NCI-H446 treated with DMSO at 0.1 percent for 48 hours (cell line): ENCODE results near the gene MAP2K4.

Source experiments
- DNase-seq: peaks from one replicate; lab custom pipeline; 2025; lab: John Stamatoyannopoulos, UW

Gene MAP2K4

DNA sequence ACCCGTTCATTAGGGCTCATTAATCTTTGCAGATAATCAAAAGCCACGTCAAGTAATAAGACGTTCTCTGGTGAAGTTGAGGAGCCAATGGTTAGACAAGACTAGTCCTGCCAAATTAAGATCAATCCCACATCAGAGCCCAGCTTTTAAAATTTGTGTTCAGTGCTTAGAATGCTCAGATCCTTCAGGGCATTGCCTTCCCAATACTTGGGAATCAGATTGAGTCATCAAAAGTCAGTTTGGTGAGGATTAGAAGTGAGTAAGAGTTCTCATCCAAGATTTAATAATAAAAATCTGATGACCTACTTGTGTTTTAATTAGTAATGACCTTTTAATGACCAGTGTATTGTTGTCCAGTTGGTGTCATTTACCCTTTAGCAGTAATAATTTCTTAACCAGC, 19.8 kb downstream of the MAP2K4 start:
- no peak for DNase-seq

DNA sequence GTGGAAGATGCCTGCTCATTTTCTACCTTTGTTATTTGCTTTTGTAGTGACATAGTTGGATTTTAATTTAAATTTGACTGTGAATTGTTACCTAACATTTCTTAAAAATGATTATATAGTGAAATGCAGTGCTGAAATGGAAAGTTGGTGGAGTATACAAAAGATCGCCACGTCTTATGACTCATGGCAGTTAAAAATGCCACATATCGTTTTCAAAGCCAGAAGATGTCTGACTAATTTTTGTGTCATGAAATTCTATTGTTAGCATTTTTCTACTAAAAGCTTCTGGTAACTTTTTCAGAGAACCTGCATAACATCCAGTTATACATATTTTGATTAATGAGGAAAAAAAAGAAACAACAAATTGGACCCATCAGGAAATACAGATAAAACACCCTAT, 20.6 kb downstream of the MAP2K4 start:
- no peak for DNase-seq

DNA sequence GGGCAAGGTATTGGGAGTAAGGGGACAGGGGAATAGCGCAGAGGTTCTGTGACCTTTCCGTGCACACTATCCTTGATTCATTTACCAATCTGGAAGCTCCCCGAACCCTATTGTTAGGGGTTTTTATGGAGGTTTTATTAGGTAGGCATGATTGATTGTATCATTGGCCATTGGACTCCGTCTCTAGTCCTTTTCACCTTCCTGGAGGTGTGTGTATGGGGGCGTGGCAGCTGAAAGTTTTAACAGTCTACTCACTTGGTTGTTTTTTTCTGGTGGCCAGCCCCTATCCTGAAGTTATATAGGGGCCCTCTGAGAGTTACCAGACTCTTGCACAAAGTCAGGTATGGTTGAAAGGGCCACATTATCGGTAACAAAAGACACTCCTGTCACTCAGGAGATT, 23.0 kb downstream of the MAP2K4 start:
- no peak for DNase-seq

DNA sequence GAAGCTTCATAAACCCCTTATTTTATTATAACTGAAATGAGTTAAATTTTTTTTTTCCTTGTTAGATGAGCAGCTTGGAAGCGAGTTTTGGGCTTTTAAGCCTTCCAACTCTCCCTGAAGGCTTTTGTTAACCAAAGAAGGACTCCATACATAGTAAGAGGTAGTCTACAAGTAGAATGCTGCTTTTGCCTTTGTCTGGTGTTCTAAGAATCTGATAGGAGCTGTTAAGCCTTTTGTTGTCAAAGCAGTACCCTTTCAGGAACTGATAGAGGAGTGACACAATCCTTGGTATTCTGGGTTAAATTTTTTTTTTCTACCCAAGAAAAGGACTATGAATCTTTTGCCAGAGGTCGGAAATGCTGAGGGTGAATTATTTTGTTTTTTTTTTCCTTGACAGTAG, 26.1 kb downstream of the MAP2K4 start:
- no peak for DNase-seq

DNA sequence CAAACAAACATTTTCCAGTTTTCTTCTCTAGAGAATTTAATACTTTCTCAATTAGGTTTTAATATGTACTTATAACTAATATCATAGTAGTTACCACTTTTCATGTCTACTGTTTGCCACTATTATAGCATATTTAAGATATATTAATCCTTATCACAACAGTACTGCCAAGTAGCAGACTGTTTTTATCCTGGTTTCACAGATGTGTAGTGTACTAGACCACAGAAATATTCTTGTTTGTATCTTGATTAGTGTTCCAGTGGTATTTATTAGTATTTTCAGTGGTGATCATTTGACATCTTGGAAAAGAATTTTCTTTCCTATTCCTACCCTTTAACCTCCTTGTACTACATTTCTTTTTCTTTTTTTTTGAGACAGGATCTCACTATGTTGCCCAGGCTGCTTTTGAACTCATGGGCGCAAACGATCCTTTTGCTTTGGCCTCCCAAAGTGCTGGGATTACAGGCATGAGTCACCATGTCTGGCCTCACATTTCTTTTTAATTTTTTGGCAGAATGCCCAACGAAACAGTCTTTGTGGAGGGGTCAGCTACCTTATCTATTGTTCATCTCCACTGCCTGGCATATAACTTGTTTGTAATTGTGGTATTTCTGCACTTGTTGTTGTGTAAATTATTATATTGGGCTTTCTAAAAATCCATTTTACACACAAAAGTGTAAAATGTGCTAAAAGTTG, 27.2 kb downstream of the MAP2K4 start:
- no peak for DNase-seq

DNA sequence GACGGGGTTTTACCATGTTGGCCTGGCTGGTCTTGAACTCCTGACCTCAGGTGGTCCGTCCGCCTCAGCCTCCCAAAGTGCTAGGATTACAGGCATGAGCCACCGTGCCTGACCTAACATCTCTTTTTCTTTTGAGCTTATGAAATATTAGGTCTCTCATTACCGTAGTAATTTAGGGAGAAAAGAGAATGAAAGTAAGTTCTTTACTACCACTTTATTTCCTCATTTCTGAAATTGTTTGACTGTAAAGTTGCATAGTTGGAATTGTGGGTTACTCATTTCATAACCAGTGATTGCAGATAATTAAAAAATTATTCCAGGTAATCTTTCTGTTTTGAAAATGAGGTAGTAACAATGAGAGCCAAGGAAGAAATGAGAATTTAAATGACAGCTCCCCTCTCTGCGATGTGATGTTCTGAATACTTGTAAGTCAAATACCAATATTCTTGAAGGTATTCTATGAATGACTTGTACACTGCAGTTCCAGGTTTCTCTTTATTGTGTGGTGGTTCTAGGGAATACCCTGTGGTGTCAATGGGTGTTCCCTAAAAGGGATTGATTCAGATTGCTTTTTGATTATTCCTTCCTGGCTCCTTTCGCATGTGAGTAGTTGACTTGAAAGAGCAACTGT, 28.3 kb downstream of the MAP2K4 start:
- DNase-seq, result no peak

DNA sequence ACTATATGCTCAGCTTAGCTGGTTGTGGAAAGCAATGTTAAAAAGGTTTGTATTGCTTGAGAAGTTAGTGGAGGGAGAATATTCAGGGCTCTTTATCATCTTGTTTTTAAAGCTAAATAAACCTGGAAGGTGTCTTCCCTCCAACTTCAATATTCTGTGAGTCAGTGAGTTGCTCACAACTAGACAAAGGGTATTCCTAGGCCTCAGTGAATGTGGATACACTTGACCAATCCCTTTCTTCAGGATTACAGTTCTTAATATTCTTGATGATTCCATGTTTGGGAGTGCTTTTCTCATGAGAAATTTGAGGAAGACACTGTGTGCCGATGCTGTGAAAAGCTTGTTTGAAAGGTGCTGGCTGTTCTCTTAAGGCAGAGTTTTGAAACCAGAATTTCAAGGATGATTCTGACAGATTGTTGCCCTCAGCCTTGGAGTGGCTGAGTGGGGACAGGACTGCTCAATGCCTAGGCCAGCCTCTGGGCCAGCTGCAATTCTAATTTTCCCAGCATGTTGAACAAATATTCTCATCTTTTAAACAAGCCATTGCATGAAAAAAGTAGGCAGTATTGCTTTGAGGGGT, 30.1 kb downstream of the MAP2K4 start:
- DNase-seq, result no peak

DNA sequence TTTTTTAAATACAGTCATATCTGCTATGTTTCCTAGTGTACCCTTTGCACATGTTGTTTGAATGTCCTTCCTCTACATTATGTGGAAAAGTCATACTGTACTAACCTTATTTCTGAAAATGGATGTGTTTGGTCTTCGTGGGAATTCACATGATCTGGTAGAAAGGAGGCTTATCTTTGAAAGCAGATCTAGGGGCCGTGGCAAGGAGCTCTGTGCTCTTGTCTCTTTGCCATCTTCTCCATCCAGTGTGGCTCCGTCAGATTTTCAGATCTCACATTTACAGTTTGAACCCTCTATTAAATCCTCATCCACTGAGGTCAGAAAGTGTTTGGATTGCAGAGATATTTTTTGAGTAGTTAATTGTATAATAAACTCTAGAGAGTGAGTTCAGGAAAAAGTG, 32.9 kb downstream of the MAP2K4 start:
- no peak for DNase-seq

DNA sequence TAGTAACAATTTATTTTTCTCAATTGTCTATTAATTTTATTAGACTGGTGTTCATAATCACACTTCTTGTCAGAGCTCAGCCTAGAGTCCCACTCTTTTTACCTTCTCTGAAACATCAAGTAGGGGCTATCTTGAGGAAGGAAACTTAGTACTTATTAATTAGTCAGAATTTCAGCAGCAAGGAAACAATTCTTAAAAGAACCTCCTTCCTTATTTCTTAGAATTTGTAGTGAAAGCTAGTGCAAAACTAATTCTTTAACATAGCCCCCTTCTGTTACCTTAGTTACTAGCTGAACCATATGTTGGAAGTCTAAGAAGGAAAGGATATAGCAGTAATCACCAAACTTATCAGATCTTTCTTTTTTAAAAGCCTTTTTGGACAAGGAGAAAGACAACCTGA, 35.2 kb downstream of the MAP2K4 start:
- no peak for DNase-seq

DNA sequence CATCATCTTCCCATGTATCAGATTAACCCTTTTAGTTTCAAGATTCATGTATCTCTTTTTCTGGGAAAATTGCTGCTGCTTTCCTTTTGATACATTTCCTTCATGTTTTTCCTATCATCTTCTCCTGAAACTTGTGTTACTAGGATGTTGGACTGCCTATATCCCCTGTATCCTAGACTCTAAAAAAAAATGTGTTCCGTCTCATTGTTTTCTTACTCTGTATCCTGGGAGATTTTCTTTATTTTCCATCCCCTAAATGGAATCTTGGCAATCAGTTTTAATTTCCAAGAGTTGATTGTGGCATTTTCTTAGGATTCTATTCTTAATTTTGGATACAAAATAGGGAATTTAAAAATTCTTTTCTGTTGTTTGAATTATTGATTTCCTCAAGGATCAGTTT, 36.8 kb downstream of the MAP2K4 start:
- DNase-seq, result no peak

DNA sequence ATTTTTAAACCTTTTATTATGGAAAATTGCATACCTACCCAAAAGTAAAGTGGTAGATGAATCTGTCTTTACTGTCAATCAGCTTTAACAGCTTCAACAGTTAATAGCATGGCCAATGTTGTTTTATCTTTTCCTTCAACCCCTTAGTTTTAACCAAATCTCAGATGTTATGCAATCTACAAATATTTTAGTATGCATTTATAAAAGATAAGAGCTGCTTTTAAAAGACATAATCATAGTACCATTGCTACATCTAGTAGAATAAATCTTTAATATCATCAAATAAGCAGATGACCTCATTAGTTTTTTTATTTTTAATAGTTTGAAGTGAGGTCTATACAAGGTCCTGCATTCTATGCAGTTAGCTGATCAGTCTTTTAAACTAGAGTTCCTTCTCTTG, 37.9 kb downstream of the MAP2K4 start:
- DNase-seq, result no peak

DNA sequence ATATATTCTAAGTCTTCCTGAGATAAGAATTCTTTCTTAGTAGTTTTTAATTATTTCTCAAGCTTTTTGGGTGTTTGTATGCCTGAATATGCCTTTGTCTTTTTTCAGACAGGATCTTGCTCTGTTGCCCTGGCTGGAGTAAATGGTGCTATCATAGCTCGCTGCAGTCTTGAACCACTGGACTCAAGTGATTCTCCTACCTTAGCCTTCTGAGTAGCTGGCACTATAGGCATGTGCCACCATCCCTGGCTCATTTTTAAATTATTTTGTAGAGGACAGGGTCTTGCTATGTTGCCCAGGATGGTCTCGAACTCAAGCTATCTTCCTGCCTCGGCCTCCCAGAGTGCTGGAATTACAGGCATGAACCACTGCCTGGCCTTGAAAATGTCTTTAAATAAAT, 41.6 kb downstream of the MAP2K4 start:
- DNase-seq, result no peak

DNA sequence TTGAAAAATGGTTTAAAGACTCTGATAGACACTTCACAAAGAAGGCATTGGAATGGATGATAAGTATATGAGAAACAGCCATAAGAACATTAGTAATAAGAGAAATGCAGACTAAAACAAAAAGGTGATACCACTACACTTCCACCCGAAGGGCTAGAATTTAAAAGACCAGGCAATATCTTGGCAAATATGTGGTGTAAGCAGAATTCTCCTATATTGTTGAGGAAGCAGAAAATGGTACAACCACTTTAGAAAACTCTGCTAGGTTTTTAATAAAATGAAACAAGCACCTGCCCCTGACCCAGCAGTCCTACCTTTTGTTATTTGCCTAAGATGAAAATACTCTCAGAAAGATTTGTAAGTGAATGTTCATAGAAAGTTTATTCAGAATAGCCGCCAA, 43.7 kb downstream of the MAP2K4 start:
- no peak for DNase-seq

DNA sequence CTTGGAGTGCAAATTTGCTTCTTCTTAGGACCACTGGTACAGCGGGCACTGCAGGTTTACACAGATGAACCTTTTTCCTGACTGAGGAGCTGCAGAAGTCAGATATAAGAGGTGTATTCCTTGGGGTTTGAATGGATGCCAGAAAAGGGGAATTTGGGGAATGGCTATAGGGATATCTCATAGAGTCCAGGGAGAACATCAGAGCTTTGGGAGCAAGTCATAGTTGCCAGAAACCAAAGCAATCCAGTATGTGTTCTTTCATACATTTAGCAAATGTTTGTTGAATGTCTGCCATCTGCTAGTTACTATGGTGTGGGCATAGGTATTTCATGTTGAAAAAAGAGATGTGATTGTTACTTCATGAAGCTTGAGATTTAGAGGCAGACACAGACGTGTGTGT, 46.8 kb downstream of the MAP2K4 start:
- no peak for DNase-seq

DNA sequence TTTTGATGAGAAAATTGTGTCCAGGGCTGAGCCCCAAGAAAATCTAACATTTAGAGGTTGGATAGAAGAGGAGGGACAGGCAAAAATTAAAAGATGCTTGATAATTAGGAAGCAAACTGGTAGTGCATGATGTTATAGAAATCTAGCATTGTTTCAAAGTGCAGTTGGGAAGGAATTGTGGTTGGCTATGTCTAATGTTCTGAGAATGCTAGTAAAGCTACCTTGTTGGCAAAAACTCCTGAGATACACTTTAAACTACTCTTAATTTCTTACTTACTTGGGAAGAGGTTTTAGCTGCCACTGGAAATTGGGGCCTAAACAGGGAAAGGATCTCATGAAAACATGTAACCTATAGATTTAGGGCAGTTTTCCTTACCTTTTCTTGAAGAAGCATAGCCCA, 48.3 kb downstream of the MAP2K4 start:
- no peak for DNase-seq

DNA sequence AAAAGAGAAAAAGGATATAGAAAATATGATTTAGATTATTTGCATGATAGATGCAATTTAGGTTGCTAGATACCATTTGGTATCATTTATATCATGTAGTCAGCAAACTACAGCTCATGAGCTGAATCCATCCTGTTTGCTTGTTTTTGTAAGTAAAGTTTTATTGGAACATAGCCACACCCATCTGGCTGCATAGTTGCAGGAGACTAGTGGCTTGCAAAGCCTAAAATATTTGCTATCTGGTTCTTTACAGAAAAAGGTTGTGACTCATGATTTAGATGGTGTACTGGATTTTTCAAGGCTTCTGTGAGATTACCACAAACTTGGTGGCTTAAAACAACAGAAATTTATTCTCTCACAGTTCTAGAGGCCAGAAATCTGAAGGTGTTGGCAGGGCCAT, 49.9 kb downstream of the MAP2K4 start:
- DNase-seq, result no peak

DNA sequence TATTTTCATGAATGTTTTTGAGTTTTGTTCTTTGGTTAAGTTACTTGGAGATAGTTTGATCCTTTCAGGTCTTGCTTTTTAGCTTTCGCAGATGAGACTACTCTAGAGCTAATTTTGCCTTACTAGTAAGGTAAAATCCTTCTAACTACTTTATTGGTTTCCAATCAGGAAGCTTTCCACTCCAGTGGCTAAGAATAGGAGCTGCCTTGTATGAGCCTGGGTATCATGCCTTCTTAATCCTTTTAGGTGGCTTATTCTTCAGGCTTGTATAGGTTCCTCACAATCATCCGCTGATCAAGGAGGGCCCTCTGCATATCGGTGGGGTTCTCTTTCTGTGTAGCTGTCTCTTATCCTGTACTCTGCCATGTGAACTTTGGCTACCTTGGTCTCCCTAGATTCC, 53.7 kb downstream of the MAP2K4 start:
- DNase-seq, result no peak

DNA sequence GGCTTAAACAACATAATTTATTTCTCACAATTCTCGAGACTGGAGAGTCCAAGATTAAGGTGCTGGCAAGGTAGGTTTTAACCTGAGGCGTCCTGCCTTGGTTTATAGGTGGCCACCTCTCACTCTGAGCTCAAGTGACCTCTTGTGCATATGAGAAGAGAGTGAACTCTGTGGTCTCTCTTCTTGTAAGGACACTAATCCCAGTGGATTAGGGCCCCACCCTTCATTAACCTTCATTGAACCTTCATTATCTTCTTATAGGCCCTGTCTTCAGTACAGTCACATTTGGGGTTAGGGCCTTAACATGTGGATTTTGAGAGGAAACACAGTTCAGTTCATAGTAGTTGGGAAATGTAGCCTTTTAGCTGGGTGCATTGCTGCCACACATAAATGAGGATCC, 57.1 kb downstream of the MAP2K4 start:
- DNase-seq, result no peak

DNA sequence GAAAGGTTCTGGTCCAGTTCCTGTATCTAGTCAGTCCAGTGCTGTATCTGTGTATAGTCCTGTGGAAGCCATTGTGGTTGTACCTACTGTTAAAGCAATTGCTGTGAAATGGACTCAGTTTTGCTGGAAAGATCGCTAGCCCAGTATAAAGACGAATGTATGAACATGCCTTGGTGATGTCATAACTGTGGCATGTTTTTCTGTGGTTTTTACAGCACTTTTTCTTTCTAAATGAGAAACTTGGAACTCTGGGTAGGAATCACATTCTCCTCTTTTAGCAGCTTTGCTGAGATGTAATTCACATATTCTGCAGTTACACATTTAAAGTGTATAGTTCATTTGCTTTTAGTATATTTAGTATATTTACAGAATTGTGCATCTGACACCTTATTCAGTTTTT, 58.1 kb downstream of the MAP2K4 start:
- no peak for DNase-seq

DNA sequence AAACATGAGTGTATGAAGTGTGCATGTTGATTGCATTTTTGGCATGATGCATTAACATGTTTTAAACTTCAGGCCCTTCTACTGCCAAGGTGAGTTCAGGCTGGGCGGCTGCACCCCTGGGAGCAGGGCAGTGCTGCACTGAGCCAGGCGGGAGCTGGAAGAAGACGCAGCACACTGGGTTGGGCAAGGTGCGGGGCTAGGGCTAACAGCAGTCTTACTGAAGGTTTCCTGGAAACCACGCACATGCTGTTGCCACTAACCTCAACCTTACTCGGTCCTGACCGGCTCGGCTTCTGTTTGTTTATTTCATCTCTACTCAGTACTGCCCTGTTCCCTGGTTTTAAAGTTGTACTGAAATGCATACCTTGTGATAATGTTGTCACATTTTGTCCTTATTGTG, 61.0 kb downstream of the MAP2K4 start:
- DNase-seq, result no peak

DNA sequence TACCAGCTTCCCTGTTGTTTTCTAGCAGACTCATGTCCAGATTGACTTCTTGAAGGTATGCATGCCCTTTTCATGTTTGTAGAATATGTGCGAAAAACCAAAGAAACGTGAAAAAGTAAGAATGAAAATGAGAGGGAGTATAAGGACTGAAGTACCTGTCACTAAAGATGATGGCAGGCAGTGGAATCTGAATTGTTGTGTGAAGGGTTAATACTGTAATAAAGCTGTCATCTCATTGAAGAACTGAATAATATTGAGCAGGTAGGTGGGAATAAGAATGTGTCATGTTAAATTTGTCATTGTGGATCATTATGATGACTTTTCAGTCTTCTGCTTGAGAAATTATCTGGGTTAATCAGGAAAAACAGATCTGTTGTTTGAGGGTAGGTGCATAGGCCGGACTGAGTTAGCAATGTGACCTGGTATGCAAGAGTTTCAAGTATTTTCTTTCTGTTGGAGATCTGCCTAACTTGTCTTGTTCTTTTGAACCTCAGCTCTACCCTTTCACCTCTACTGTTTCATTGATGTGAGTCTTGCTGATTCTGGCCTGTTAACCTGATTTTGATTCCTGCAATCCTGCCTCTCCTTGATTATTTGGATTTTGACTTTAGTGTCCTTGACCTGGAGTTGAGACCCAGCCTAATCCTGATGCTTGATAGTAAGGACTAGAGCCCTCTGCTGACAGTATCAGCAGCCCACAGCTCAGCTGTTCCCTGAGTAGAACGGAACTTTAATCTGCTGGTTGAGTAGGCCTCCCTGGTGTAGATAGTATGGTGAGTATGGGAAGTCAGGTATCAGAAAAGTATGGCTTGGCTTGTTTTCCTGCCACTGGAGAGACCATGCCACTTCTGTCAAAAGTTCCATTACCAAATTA, 64.6 kb downstream of the MAP2K4 start:
- no peak for DNase-seq

DNA sequence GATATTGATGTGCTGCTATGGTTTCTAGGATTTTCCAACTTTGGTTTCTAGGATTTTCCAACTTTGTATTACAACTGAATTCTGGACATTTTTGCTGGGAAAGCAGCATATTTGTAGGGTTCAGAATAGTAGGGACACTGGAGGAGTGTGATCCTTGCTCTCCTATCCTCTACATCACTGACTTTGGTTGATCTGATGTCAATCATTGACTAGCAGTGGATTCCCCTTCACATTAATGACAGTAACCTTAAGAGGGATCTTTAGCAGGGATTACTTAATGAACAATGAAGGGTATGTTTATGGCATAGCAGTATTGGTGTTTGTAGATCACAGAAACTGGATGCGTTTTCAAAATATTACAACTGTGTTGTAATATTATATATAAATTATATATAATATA, 67.4 kb downstream of the MAP2K4 start:
- no peak for DNase-seq

DNA sequence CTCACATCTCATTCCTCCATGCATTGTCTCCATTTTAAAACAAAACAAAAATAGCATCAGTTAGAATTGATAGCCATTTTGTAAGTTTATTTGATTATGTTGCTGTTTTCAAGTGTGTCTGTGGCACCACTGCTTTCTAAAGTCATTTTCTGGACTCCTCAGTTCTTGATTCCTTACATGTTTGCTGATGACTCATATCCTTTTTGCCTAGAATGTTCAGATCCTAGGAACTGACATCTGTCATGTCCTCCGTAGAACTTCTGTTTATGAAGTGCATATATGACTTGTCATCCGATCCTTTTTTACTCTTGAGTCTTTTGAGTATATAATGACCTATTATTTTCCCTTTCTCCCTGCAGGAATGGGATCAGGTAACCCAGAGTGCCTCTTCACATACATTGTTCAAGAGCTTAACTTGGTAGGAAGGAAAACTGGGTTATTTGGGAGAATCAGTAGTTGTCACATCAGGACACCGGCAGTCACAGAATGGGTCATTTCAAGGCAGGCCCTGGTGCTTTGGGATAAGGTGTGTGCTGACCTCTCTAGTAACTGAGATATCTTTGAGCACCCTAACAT, 69.2 kb downstream of the MAP2K4 start:
- DNase-seq, result no peak
